ENCODE measurements around the gene MTR. TPM values are rescaled to one million over a fixed set of nuclear protein-coding genes. Genes with fewer than 3 reads are reported as not detected.

MTR gene
- total and polyA plus RNA-seq, 7 experiments from 2014 or later = 19.8 to 78.8 (median 46.4) TPM

DNA sequence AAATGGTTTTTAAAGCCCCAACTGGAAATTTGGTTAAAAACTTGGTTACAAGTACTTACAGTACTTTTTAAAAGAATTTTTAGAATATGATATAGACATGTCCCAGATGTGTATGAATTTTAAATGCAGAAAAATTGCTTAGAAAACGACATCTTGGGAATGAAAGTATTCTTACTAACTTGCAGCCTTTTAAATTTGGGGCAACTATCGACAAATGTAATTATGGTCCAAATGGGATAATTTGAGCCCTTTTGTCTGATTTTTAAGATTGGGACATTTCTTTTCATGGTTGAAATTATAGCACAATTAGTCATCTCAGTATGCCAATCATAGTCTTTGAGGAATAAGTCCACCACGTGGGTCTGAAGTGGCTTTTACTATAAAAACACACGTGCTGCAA is 43.2 kb upstream of the MTR start:
- CTCF ChIA-PET = no interaction called here
- no peak for DNase-seq
- no peaks in the 10 kb centered on the region for H3K36me3 ChIP-seq (ENCODE audit: control insufficient read depth in 2 of 3, insufficient read depth in 3 of 3, low read length in 3 of 3)
- Mint-ChIP-seq H3K4me3 (no peak overlapping the region), H3K36me3 (no peaks in the 10 kb centered on the region), H3K4me1 (no peaks in the 10 kb centered on the region), H3K9me3 (no peaks in the 10 kb centered on the region), H3K27me3 (peaks cover 2 to 20% (median 5%) of the 10 kb centered on the region in 5 donors), H3K27ac (no peak overlapping the region)
- POLR2A ChIA-PET = no interaction called here
- no peak overlapping the region for H3K27ac ChIP-seq (ENCODE audit: low read depth, low read length)
- intact Hi-C loops (cut with micrococcal nuclease) = no loop called here
- ATAC-seq = no peak
- no peaks in the 10 kb centered on the region for H3K27me3 ChIP-seq (ENCODE audit: control insufficient read depth in 2 of 2, insufficient read depth in 2 of 2, low read length in 2 of 2)
- H3K4me3 ChIP-seq (ENCODE audit: low read length) = no peak overlapping the region
- H3K4me1 ChIP-seq (ENCODE audit: control insufficient read depth in 2 of 2, insufficient read depth in 2 of 2, low read length in 2 of 2) = no peaks in the 10 kb centered on the region
- H3K9me3 ChIP-seq (ENCODE audit: control insufficient read depth in 2 of 3, low read length in 3 of 3) = no peaks in the 10 kb centered on the region

DNA sequence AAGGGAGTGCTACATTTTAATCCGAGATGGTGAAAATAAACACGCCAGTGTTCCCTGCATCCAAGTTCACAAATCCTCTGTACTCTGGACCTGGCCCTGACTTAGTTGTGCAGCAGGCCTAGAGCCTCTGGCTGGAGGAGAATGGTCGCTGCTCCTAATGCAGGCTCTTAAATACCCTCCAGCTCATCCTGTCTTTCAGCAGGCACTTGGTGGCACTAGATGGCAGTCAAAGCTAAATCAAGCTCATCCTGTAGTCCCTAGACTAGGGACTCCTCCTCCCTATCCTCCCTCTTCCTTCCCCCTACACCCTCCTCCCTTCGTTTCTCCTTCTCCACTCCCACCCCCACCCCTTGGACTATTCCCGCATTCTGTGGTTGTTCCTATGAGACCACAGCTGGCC is 41.6 kb upstream of the MTR start:
- DNase-seq (no peak), ATAC-seq (no peak)
- no peaks in the 10 kb centered on the region for H3K36me3 Mint-ChIP-seq
- Histone ChIP-seq H3K9me3 (ENCODE audit: control insufficient read depth in 2 of 3, low read length in 3 of 3) (no peaks in the 10 kb centered on the region), H3K27me3 (ENCODE audit: control insufficient read depth in 2 of 2, insufficient read depth in 2 of 2, low read length in 2 of 2) (no peaks in the 10 kb centered on the region), H3K27ac (ENCODE audit: low read depth, low read length) (no peak overlapping the region), H3K36me3 (ENCODE audit: control insufficient read depth in 2 of 3, insufficient read depth in 3 of 3, low read length in 3 of 3) (no peaks in the 10 kb centered on the region), H3K4me3 (ENCODE audit: low read length) (no peak overlapping the region), H3K4me1 (ENCODE audit: control insufficient read depth in 2 of 2, insufficient read depth in 2 of 2, low read length in 2 of 2) (no peaks in the 10 kb centered on the region)
- H3K4me1 Mint-ChIP-seq = no peaks in the 10 kb centered on the region
- H3K4me3 Mint-ChIP-seq = no peak overlapping the region
- ChIA-PET CTCF (no interaction called here), POLR2A (no interaction called here)
- H3K9me3 Mint-ChIP-seq = no peaks in the 10 kb centered on the region
- H3K27ac Mint-ChIP-seq = no peak overlapping the region
- intact Hi-C loops (cut with micrococcal nuclease) = loop anchor here in 1 of 2 donors (1.0 kb wide), 1 partner anchor 116 kb away; no protein-coding TSS in a partner anchor
- peaks cover 0 to 8% (median 5%) of the 10 kb centered on the region in 5 donors for H3K27me3 Mint-ChIP-seq

DNA sequence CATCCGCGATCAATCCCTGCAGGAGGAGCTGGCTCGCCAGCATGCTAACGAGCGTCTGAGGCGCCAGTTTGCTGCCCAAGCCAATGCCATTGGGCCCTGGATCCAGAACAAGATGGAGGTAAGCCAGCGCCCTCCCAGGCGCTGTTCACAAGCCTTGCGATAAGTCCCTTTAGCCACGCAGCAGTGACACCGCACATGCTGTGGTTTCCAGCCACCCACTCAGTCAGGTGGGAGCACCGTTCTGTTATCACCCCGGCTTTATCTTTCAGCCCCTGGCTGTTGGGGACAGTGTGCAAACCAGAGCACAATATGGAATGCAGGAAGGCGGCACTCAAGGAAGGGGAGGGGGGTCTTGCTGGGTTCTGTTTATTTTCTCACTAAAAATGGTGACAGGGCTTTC is 41.1 kb upstream of the MTR start:
- Mint-ChIP-seq H3K9me3 (no peaks in the 10 kb centered on the region), H3K4me1 (no peaks in the 10 kb centered on the region), H3K36me3 (no peaks in the 10 kb centered on the region), H3K27ac (no peak overlapping the region), H3K27me3 (peaks cover 0 to 8% (median 5%) of the 10 kb centered on the region in 5 donors), H3K4me3 (no peak overlapping the region)
- ChIA-PET POLR2A (no interaction called here), CTCF (no interaction called here)
- ATAC-seq (no peak), DNase-seq (no peak)
- no peak overlapping the region for H3K4me3 ChIP-seq (ENCODE audit: low read length)
- no peaks in the 10 kb centered on the region for H3K36me3 ChIP-seq (ENCODE audit: control insufficient read depth in 2 of 3, insufficient read depth in 3 of 3, low read length in 3 of 3)
- H3K27ac ChIP-seq (ENCODE audit: low read depth, low read length) = no peak overlapping the region
- H3K27me3 ChIP-seq (ENCODE audit: control insufficient read depth in 2 of 2, insufficient read depth in 2 of 2, low read length in 2 of 2) = no peaks in the 10 kb centered on the region
- no peaks in the 10 kb centered on the region for H3K4me1 ChIP-seq (ENCODE audit: control insufficient read depth in 2 of 2, insufficient read depth in 2 of 2, low read length in 2 of 2)
- intact Hi-C loops (cut with micrococcal nuclease) = loop anchor here in 1 of 2 donors (1.0 kb wide), 1 partner anchor 115 kb away; no protein-coding TSS in a partner anchor
- H3K9me3 ChIP-seq (ENCODE audit: control insufficient read depth in 2 of 3, low read length in 3 of 3) = no peaks in the 10 kb centered on the region

DNA sequence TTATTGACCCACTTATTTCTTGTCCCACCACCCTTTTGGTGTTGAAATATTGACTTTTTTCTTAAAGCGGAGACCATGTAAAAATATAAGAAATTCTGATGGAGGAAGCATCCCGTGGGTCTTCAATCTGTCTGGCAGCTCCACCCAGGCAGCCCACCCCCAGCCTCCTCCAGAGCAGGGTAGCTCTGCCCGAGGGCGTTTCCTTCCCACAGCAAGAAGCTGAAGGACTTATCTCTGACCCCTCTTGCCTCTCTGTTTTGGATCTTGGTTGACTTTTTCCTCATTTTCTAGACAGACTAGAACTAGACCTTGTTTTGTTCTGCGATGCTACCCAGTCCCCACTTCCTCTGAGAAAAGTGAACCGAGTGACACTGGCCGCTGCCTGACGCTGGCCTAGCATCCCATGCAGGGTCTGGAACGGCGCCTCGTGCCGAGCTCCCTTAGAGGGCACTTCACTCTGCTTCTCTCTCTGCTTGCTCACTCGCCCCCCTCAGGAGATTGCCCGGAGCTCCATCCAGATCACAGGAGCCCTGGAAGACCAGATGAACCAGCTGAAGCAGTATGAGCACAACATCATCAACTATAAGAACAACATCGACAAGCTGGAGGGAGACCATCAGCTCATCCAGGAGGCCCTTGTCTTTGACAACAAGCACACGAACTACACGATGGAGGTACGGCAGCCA is 40.4 kb upstream of the MTR start:
- no peak for DNase-seq
- Mint-ChIP-seq H3K27me3 (peaks cover 0 to 8% (median 5%) of the 10 kb centered on the region in 5 donors), H3K4me3 (no peak overlapping the region), H3K9me3 (no peaks in the 10 kb centered on the region), H3K4me1 (peaks cover 0 to 5% (median 4%) of the 10 kb centered on the region in 7 donors), H3K27ac (peak overlapping the region in 1 of 9 donors; percentile 8), H3K36me3 (no peaks in the 10 kb centered on the region)
- POLR2A ChIA-PET = no interaction called here
- no peaks in the 10 kb centered on the region for H3K36me3 ChIP-seq (ENCODE audit: control insufficient read depth in 2 of 3, insufficient read depth in 3 of 3, low read length in 3 of 3)
- ATAC-seq = no peak
- H3K9me3 ChIP-seq (ENCODE audit: control insufficient read depth in 2 of 3, low read length in 3 of 3) = no peaks in the 10 kb centered on the region
- H3K4me3 ChIP-seq (ENCODE audit: low read length) = no peak overlapping the region
- no peaks in the 10 kb centered on the region for H3K4me1 ChIP-seq (ENCODE audit: control insufficient read depth in 2 of 2, insufficient read depth in 2 of 2, low read length in 2 of 2)
- intact Hi-C loops (cut with micrococcal nuclease) = loop anchor here (5.0 kb wide), 2 partner anchors 647 to 652 kb away; no protein-coding TSS in a partner anchor
- no peak overlapping the region for H3K27ac ChIP-seq (ENCODE audit: low read depth, low read length)
- no peaks in the 10 kb centered on the region for H3K27me3 ChIP-seq (ENCODE audit: control insufficient read depth in 2 of 2, insufficient read depth in 2 of 2, low read length in 2 of 2)
- CTCF ChIA-PET = no interaction called here

DNA sequence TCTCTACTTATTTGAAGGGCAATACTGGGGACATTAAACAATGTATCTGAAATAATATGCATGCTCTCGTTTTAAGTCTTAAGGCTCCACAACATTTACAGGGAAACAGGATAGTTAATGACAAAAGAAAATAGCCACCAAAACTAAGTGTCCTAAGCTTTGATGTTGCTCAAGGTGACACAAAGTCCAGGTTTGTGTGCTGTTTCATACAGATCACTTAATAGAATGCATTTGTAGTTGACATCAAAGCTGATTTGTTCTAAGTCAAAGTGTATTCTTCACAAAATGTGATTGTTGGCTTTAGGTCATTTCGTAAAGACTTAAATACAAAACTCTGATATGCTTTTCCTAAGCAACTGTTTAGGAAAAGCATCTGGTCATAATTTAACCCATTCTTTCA is 37.5 kb upstream of the MTR start:
- no peak overlapping the region for H3K4me3 ChIP-seq (ENCODE audit: low read length)
- no peaks in the 10 kb centered on the region for H3K27me3 ChIP-seq (ENCODE audit: control insufficient read depth in 2 of 2, insufficient read depth in 2 of 2, low read length in 2 of 2)
- no peaks in the 10 kb centered on the region for H3K36me3 Mint-ChIP-seq
- no peak for ATAC-seq
- no peaks in the 10 kb centered on the region for H3K9me3 ChIP-seq (ENCODE audit: control insufficient read depth in 2 of 3, low read length in 3 of 3)
- no peaks in the 10 kb centered on the region for H3K36me3 ChIP-seq (ENCODE audit: control insufficient read depth in 2 of 3, insufficient read depth in 3 of 3, low read length in 3 of 3)
- DNase-seq = no peak
- no peaks in the 10 kb centered on the region for H3K9me3 Mint-ChIP-seq
- H3K4me1 Mint-ChIP-seq = peaks cover 0 to 5% (median 4%) of the 10 kb centered on the region in 7 donors
- peaks cover 0 to 3% (median 0%) of the 10 kb centered on the region in 5 donors for H3K27me3 Mint-ChIP-seq
- ChIA-PET CTCF (interaction anchor here (0.7 kb wide), 2 partner anchors 159 to 198 kb away, joined by 3 read pairs; no protein-coding TSS in a partner anchor), POLR2A (no interaction called here)
- no peak overlapping the region for H3K27ac ChIP-seq (ENCODE audit: low read depth, low read length)
- H3K4me3 Mint-ChIP-seq = no peak overlapping the region
- no peak overlapping the region for H3K27ac Mint-ChIP-seq
- intact Hi-C loops (cut with micrococcal nuclease) = loop anchor here (5.0 kb wide), 2 partner anchors 650 to 655 kb away; no protein-coding TSS in a partner anchor
- H3K4me1 ChIP-seq (ENCODE audit: control insufficient read depth in 2 of 2, insufficient read depth in 2 of 2, low read length in 2 of 2) = no peaks in the 10 kb centered on the region

DNA sequence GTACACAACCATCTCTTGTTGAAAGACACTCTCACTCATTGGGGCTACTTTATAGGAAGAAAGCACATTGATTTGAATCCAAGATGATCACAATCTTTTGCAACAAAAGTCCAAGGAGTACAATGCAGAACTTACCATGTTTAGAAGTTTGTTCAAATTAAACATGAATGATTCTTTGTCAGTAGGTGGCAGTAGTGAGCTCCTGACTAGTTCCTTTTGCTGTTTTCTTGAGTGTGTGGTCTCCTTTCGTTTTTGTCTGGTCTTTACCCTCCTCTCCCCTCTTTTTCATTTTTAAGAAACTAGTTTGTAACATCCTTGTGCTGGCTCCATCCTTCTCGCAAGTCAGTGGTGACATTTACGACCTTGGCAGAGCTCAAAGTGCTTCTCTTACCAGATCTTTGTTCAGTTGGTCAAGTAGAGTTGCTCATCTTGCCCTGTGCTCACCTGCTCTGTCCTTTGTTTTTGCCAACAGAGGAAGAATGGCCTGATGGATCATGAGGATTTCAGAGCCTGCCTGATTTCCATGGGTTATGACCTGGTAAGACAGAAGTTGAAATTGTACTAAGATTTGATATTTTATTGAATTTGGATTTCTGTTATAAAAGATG is 35.7 kb upstream of the MTR start:
- peak in 6 of 9 donors; percentile 13 to 57 (median 42) for DNase-seq
- Histone ChIP-seq H3K9me3 (ENCODE audit: control insufficient read depth in 2 of 3, low read length in 3 of 3) (no peaks in the 10 kb centered on the region), H3K4me1 (ENCODE audit: control insufficient read depth in 2 of 2, insufficient read depth in 2 of 2, low read length in 2 of 2) (no peaks in the 10 kb centered on the region), H3K4me3 (ENCODE audit: low read length) (no peak overlapping the region), H3K27ac (ENCODE audit: low read depth, low read length) (no peak overlapping the region), H3K36me3 (ENCODE audit: control insufficient read depth in 2 of 3, insufficient read depth in 3 of 3, low read length in 3 of 3) (no peaks in the 10 kb centered on the region), H3K27me3 (ENCODE audit: control insufficient read depth in 2 of 2, insufficient read depth in 2 of 2, low read length in 2 of 2) (no peaks in the 10 kb centered on the region)
- peaks cover 0 to 5% (median 4%) of the 10 kb centered on the region in 7 donors for H3K4me1 Mint-ChIP-seq
- peak overlapping the region in 5 of 10 donors; percentile 5 to 66 (median 19) for H3K4me3 Mint-ChIP-seq
- peak; percentile 59 for ATAC-seq
- H3K27ac Mint-ChIP-seq = peak overlapping the region in 1 of 9 donors; percentile 78
- intact Hi-C loops (cut with micrococcal nuclease) = loop anchor here (1.0 to 5.0 kb wide), 5 partner anchors 36 to 657 kb away; partner anchors contain the start of gene MTR (in 2 of the 2)
- no peaks in the 10 kb centered on the region for H3K9me3 Mint-ChIP-seq
- POLR2A ChIA-PET = no interaction called here
- H3K36me3 Mint-ChIP-seq = no peaks in the 10 kb centered on the region
- CTCF ChIA-PET = interaction anchor here (0.8 to 1.6 kb wide), 8 partner anchors 9 to 803 kb away, joined by 3 to 5 read pairs (median 3); no protein-coding TSS in a partner anchor
- H3K27me3 Mint-ChIP-seq = peaks cover 0 to 10% (median 0%) of the 10 kb centered on the region in 5 donors
